SKM-1 treated with dmso at 0.1 percent for 144 hours (cell line): ENCODE results near the gene GLIS2.

ENCODE experiments used
- DNase-seq: peaks from one replicate; lab custom pipeline; 2025; ENCODE audit not compliant: unreplicated experiment; lab: John Stamatoyannopoulos, UW

The GLIS2 gene

GRCh38 chr16:4297480-4297879 lies 18.4 kb upstream of the GLIS2 start:
- DNase-seq, result no peak

DNA sequence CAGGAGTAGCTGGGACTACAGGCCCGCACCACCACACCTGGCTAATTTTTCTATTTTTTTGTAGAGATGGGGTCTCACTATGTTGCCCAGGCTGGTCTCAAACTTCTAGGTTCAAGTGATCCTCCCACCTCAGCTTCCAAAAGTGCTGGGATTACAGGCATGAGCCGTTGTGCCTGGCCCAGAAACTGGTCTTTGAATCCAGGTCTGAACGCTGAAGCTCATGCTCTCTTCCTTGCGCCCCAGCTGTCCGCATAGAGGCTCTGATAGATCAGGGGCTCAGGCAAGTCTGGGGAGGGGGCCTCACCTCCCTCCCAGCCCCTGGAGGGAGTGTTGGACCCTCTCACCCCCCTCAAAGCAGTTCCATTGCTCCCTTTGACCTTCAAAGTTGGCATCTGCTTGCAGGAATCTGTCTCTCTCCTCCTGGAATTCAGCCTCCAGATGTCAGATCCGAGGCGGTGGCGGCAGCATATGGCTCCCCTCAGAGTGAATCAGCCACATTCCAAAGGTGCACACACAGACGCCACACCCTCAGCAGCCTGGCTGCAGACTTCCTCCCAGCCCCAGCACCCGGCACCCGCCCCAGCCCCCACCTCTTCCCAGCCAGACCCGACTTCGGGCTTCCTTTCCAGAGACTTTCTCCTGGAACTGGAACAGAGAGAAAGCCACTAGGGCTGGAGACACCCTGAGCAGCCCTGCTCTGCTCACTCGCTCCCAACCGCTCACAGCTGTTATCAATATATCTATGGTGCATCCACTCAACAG lies 16.9 kb upstream of the GLIS2 start:
- DNase-seq, result no peak

- no peak for DNase-seq
These were observed 14.7 kb upstream of the GLIS2 start for GRCh38 chr16:4301177-4301576.

- no peak for DNase-seq
These were observed 13.9 kb upstream of the GLIS2 start for GRCh38 chr16:4301968-4302367.

- no peak for DNase-seq
These were observed 11.9 kb upstream of the GLIS2 start for GRCh38 chr16:4303973-4304372.

- no peak for DNase-seq
These were observed 9.2 kb upstream of the GLIS2 start for GRCh38 chr16:4306470-4307214.

GRCh38 chr16:4307215-4308037 lies 8.4 kb upstream of the GLIS2 start:
- DNase-seq, result peak; percentile 93

DNA sequence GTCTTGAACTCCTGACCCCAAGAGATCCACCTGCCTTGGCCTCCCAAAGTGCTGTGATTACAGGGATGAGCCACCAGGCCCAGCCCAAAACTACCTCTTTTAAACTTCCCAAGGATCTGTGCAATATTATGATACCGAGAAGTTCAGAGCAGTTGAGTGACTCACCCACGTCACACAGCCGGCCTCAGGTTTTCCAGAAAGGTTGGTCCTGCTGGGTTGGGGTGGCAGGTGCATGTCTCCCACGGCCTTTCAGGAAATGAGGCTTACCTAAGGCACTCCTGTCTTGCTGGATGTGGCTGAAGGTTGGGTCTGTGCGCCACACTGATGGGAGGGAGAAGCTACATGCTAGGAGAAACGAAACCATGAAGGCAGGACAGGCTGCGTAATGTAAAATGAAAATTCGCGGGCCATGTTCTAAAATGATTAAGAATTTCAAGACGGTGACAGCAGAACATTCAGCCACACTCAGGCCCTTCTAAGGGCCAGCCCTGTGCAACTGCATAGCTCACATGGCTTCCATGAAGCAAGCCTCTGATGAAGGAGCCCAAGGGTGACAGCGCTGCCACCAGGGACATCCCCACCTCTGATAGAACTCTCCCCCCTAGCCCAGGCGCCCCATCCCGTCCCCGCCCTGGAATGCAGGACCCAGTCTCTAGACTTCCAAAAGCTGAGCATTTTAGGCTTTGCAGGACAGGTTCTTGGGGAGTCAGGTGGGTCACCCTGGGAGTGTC lies 6.6 kb upstream of the GLIS2 start:
- no peak for DNase-seq

DNA sequence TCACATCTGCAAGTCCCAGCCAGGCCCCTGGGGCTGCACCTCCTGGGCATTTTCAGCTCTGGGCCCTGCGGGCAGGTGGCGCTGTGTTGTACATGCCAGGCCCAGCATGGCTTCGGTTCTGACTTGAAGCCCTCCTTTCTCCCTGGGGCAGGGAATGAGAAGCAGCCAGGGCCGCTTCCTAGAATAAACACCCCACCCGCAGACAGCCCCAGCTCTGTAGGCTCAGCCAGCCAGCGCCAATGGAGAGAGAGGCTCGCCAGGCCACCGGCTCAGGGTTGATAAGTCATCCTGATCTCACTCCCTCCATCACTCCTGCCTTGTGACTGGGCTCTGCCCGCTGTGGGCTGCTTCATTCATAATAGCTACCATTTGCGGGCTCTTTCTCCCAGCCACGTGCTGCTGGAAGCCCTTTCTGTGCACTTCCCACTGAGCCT lies 6.0 kb upstream of the GLIS2 start:
- DNase-seq, result no peak

- DNase-seq, result peak; percentile 31
These were observed 2.0 kb upstream of the GLIS2 start for GRCh38 chr16:4313563-4314531.

DNA sequence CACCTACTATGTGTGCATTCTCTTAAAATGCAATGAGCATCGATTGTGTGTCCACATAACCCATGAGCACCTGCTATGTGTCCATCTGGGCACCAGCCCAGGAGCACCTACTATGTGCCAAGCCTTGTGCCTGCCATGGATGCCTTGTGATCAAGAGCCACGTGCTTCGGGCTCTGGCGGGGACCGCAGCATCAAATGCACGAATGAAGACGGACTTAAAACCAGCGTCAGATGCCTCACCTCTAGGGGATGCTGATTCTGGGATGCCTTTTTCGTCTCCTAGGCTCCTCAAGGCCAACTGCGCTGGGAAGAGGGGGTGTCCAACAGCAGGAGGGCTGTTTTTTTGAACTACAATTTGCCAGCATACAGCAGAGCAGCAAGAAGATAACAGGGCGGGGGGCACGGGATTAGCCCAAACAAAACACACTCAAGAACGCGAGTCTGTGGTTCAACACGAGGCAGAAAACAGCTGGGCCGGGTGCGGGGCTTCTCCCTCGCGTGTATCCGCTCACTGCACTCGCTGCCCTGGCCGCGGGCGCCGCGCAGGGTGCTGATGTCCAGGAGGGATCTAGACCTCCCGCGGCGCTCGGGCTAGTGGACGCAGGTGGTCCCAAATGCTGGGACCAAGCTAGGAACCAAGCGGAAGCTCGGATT lies 1.2 kb upstream of the GLIS2 start:
- no peak for DNase-seq

GRCh38 chr16:4316108-4316863 lies 419 bp downstream of the GLIS2 start:
- DNase-seq, result no peak

DNA sequence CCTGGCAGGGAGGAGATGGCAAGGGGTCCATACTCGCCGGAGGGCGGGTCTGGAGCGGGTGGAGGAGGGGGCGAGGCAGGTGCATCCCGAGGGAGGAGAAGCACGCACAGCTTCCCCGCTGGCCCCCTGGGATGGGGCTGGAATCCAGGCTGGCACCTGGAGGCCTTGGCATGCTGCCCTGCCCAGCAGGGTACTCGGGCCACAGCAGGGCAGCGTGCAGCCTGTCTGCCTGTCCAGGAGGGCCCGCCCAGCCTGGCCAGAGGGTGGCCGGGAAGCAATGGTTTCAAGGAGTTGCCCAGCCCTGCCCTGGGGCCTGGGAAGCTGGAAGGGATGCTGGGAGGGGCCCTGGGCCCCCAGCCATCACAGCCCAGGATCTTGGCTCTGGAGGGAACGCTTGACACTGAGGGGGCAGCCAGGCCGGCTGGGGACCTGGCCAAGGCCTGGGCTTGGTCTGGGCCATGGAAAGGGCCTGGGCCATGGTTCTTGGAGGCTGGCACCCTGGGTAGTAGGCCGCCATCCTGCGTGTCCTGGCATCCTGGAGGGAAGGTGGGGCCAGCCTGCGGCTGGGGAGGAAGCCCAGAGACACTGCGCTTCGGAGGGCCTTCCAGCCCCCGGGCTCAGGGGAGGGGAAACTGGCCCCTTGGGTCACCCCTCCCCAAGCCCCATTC lies 1.1 kb downstream of the GLIS2 start:
- DNase-seq, result no peak

DNA sequence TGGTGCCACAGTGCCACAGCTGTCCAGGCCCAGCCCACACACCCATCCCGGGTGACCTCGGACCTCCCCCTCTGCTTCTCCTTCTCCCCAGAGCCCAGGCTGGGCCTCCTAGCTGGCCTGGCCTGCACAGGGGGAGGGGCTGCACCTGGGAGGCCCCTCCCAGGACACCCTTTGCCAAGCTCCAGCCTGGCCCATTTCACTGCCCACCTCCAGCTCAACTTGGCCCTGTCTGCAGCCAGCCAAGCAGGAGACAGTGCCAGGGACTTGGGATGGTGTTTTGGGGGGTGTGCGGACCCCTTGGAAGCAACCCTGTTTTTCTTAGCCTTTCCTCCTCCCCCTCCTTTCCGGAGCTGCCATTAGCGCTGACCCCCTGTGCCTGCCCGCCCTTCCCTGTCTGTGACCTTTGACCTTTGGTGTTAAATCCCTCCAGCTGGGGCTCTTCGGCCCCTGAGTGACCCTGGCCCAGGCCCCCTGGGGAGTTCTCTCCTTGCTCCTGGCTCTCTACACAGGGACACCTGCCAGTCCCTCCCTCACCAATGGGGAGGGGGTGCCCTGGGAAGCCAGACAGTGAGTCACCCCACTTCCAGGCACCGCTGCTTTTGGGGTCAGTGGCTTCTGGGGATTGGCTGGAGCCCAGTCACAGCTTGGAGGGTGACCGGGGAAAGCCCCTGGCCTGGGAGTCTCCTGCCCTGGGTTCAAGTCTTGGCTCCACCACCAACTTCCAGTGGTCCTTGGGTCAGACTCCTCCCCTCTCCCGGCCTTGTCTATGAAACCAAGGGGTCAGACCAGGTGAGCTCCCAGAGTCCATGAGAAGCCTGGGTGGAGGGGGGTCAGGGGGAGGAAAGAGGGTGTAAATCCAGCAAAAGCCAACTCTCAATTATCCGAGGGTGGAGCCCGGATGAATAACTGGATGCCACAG lies 1.9 kb downstream of the GLIS2 start:
- no peak for DNase-seq

- no peak for DNase-seq
These were observed 2.6 kb downstream of the GLIS2 start for GRCh38 chr16:4318451-4318910.

DNA sequence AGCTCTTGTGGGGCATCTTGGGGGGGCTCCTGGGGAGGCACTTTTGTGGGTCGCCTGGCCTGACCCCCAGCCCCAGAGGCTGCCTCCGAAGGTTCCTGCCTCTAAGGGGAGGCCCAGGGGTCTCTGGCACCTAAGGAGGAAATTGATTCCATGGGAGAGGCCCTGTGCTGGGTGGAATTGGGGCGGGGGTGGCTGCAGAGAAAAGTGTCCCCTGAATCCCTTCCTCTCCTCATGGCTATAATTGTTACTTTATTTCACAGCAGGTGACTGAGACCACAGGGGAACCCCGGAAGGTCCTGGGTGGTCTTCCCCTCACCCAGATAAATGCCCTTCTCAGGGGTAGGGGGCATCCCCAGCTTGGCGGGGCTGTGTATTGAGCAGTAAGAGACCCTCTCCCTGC lies 3.1 kb downstream of the GLIS2 start:
- DNase-seq, result no peak
